Fibroblast of the aortic adventitia (primary cell): ENCODE results near the gene CMTM5. TPM values are rescaled to one million over a fixed set of nuclear protein-coding genes. Genes with fewer than 3 reads are reported as not detected.
"Not testable (repeated sequence)": the region's sequence is repeated elsewhere in the genome, so short reads cannot be mapped to it uniquely, and the experiment has no call there.

Experiments used
- DNase-seq: peaks from one replicate; pipeline ENCODE4 v3.0.0-alpha.2; 2010; ENCODE audit warnings: low read depth
- H3K4me3 ChIP-seq: 2 replicates; pipeline ENCODE4 v1.5.1; 2011; ENCODE audit warnings: low read depth, mild to moderate bottlenecking, control low read depth, low read length, moderate library complexity
- CTCF ChIP-seq: IDR thresholded peaks from 2 replicates; pipeline ENCODE4 v1.5.1; 2011; ENCODE audit warnings: mild to moderate bottlenecking, low read length, control low read depth, inconsistent platforms; ENCODE audit not compliant: insufficient read depth
- total RNA-seq: library from RNA; depleted of rRNA; stranded (reverse); fragments of >200 nt; gene quantifications from 2 replicates; pipeline ENCODE4 v1.2.3, GENCODE V29; 2012; ENCODE audit warnings: low replicate concordance

Gene CMTM5
- total RNA-seq, 1 donor, result not detected

- no peak for TF ChIP-seq CTCF
- DNase-seq, result no peak
- H3K4me3 ChIP-seq, result no peak overlapping the region
These were observed 7.7 kb downstream of the CMTM5 start for GRCh38 chr14:23384364-23385080.

- no peak overlapping the region for H3K4me3 ChIP-seq
- DNase-seq, result no peak
- TF ChIP-seq CTCF, result no peak
These were observed 8.4 kb downstream of the CMTM5 start for GRCh38 chr14:23385244-23385641.

- DNase-seq, result no peak
- TF ChIP-seq CTCF, result no peak
- no peak overlapping the region for H3K4me3 ChIP-seq
These were observed 8.9 kb downstream of the CMTM5 start for GRCh38 chr14:23385642-23386265.

GRCh38 chr14:23386266-23386657 is 9.4 kb downstream of the CMTM5 start:
- H3K4me3 ChIP-seq, DNase-seq: not testable (repeated sequence)

- H3K4me3 ChIP-seq, result no peak overlapping the region
- TF ChIP-seq CTCF, result no peak
- no peak for DNase-seq
These were observed 10.2 kb downstream of the CMTM5 start for GRCh38 chr14:23386999-23387398.

GRCh38 chr14:23387916-23388882 is 11.4 kb downstream of the CMTM5 start:
- TF ChIP-seq CTCF, result no peak
- no peak for DNase-seq
- no peak overlapping the region for H3K4me3 ChIP-seq

- no peak for TF ChIP-seq CTCF
- no peak for DNase-seq
- no peak overlapping the region for H3K4me3 ChIP-seq
These were observed 12.2 kb downstream of the CMTM5 start for GRCh38 chr14:23388996-23389395.
